Cardiac muscle cell (in vitro differentiated cells and primary cell): ENCODE measurements around the gene RERG. TPM values are rescaled to one million over a fixed set of nuclear protein-coding genes. Genes with fewer than 3 reads are reported as not detected.

Experiments used
- DNase-seq, 2 donors: peaks; one replicate each; pipeline versions ENCODE4 v3.0.0 to v3.0.0-alpha.2; 2010 to 2017; ENCODE audit warnings: low read depth in 1 of 2, low spot score in 1 of 2
- H3K27ac ChIP-seq: fragments of 200-600 bp; sonication (generic); 2 replicates; pipeline ENCODE4 v1.5.1; 2016
- H3K27me3 ChIP-seq: fragments of 200-600 bp; sonication (generic); 2 replicates; pipeline ENCODE4 v1.6.0; 2016; ENCODE audit warnings: control low read depth
- H3K36me3 ChIP-seq: fragments of 200-600 bp; sonication (generic); 2 replicates; pipeline ENCODE4 v1.5.1; 2016; ENCODE audit warnings: control low read depth
- H3K4me1 ChIP-seq: fragments of 200-600 bp; sonication (generic); 2 replicates; pipeline ENCODE4 v1.8.1; 2017; ENCODE audit warnings: low read depth, mild to moderate bottlenecking, mixed run types
- H3K4me3 ChIP-seq: fragments of 200-600 bp; sonication (generic); 2 replicates; pipeline ENCODE4 v1.5.1; 2016; ENCODE audit warnings: mild to moderate bottlenecking
- H3K9me3 ChIP-seq: fragments of 200-600 bp; sonication (generic); 2 replicates; pipeline ENCODE4 v1.5.1; 2017; ENCODE audit warnings: low read depth, mild to moderate bottlenecking, control low read depth
- polyA plus RNA-seq: library from polyadenylated mRNA; unstranded; fragments of >200 nt; fragmentation: Nextera tagmentation; extraction: Ambion mirVana; gene quantifications from 2 replicates; pipeline ENCODE4 v1.2.1, GENCODE V29; 2016
- total RNA-seq: library from RNA; depleted of rRNA; stranded (reverse); fragments of >200 nt; gene quantifications from 2 replicates; pipeline ENCODE4 v1.2.3, GENCODE V29; 2016
- TF ChIP-seq, protein P1 (sequence below): IDR thresholded peaks from 2 replicates; pipeline ENCODE4 v1.5.1; 2012; ENCODE audit warnings: low read depth, mild to moderate bottlenecking, low read length

RERG gene
- total and polyA plus RNA-seq, 2 experiments from 2014 or later = 6.5 to 14.8 TPM

DNA sequence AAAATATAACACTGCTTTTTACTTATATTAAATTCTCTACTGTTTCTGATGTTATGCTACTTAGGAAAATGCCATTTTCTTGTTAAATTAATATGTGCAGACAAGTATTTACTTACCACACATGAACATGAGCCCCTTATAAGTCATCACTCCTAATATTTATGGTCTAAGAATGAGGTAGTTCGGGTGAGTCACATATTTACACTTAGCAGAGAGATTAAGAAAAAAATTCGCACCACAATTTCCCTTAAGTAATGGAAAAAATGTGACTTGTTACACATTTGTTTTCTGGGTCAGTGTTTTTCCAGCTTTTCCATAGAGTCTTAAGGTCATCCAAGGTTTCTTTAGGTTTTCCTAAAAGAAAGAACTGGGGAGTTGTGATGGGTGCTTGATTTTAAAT lies 68.3 kb downstream of the RERG start:
- Histone ChIP-seq H3K36me3 (no peaks in the 10 kb centered on the region), H3K27ac (no peak overlapping the region), H3K4me1 (no peaks in the 10 kb centered on the region), H3K9me3 (no peaks in the 10 kb centered on the region), H3K27me3 (no peaks in the 10 kb centered on the region), H3K4me3 (no peak overlapping the region)
- TF ChIP-seq, protein P1, sequence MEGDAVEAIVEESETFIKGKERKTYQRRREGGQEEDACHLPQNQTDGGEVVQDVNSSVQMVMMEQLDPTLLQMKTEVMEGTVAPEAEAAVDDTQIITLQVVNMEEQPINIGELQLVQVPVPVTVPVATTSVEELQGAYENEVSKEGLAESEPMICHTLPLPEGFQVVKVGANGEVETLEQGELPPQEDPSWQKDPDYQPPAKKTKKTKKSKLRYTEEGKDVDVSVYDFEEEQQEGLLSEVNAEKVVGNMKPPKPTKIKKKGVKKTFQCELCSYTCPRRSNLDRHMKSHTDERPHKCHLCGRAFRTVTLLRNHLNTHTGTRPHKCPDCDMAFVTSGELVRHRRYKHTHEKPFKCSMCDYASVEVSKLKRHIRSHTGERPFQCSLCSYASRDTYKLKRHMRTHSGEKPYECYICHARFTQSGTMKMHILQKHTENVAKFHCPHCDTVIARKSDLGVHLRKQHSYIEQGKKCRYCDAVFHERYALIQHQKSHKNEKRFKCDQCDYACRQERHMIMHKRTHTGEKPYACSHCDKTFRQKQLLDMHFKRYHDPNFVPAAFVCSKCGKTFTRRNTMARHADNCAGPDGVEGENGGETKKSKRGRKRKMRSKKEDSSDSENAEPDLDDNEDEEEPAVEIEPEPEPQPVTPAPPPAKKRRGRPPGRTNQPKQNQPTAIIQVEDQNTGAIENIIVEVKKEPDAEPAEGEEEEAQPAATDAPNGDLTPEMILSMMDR = no peak
- peak in 1 of 2 donors; percentile 84 for DNase-seq

DNA sequence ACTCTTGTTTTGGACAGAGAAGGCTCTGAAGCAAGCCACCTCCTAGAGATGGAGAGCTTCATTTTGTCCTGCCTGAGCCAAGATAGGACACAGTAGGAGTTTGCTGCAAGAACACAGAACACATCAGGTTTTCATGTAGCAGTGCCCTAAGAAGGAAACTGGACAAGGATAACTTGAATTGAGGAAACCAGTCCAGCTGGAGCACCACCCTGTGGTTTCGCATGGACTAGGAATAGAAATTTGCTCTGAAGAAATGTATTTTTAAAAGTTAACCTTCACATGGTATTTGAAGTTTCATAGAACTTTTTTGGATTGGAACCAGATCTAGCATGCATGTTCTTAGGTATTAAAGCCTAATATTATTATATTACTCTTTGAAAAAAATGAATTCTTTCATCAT lies 68.8 kb downstream of the RERG start:
- Histone ChIP-seq H3K4me1 (no peaks in the 10 kb centered on the region), H3K4me3 (no peak overlapping the region), H3K27me3 (no peaks in the 10 kb centered on the region), H3K9me3 (no peaks in the 10 kb centered on the region), H3K36me3 (no peaks in the 10 kb centered on the region), H3K27ac (no peak overlapping the region)
- DNase-seq = peak in 1 of 2 donors; percentile 53
- TF ChIP-seq, protein P1 = peak; percentile 28

GRCh38 chr12:15151161-15152091 lies 69.8 kb downstream of the RERG start:
- no peaks in the 10 kb centered on the region for H3K9me3 ChIP-seq
- no peaks in the 10 kb centered on the region for H3K36me3 ChIP-seq
- no peaks in the 10 kb centered on the region for H3K27me3 ChIP-seq
- TF ChIP-seq, protein P1 = peak; percentile 53
- H3K27ac ChIP-seq = no peak overlapping the region
- H3K4me1 ChIP-seq = no peaks in the 10 kb centered on the region
- peak; percentile 46 to 54 for DNase-seq
- H3K4me3 ChIP-seq = no peak overlapping the region

DNA sequence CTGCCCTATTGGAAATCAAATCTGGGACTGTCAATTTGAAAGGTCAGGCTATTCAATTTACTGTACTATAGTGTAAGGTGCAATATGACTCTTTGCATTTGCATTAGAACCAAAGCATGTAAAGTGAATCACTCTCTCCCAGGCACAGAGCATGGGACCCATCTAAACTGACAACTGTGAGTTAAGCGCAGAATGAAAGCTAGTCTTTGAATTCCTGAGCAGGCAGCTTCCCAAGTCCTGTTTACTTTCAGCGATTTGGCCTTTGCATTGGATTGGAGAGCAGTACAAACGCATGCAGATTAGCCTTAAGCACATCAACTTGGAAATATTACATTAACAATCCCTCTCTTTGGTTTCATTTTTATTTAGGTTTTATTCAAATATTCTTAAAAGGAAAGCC lies 74.6 kb downstream of the RERG start:
- Histone ChIP-seq H3K4me1 (no peaks in the 10 kb centered on the region), H3K27me3 (no peaks in the 10 kb centered on the region), H3K9me3 (no peaks in the 10 kb centered on the region), H3K36me3 (no peaks in the 10 kb centered on the region), H3K27ac (no peak overlapping the region), H3K4me3 (no peak overlapping the region)
- DNase-seq = peak; percentile 28 to 38
- TF ChIP-seq, protein P1 = no peak

DNA sequence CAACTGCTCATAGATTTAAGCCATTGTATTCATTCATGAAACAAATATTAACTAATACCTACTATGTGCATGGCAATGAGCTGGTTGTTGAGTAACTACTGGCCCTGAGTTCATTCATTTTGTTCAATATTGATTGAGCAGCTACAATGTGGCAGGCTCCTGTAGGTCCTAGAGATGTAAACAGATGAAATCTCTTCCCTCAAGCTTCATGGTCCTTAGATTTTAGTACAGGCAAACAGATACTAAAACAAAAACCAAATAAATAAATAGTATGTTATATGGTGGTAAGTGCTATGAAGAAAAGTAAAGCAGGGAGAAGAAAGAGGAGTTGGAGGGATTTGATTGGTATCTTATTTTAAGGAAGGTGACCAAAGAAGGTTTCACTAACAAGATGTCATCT lies 77.8 kb downstream of the RERG start:
- Histone ChIP-seq H3K9me3 (no peaks in the 10 kb centered on the region), H3K4me3 (no peak overlapping the region), H3K4me1 (no peaks in the 10 kb centered on the region), H3K36me3 (no peaks in the 10 kb centered on the region), H3K27me3 (no peaks in the 10 kb centered on the region), H3K27ac (no peak overlapping the region)
- TF ChIP-seq, protein P1 = no peak
- DNase-seq = no peak
